Neural progenitor cell (in vitro differentiated cells): Measurements from ENCODE around the gene ADGRF1.

ENCODE experiments used
- EZH2phosphoT487 ChIP-seq: fragments of 200-600 bp; sonication (generic); IDR thresholded peaks from 2 replicates; pipeline ENCODE4 v1.6.1; 2017; ENCODE audit warnings: antibody characterized with exemption
- TF ChIP-seq, protein P1 (sequence below): fragments of 200-600 bp; sonication (generic); IDR thresholded peaks from 2 replicates; pipeline ENCODE4 v1.5.1; 2017; ENCODE audit warnings: antibody characterized with exemption, mild to moderate bottlenecking

DNA sequence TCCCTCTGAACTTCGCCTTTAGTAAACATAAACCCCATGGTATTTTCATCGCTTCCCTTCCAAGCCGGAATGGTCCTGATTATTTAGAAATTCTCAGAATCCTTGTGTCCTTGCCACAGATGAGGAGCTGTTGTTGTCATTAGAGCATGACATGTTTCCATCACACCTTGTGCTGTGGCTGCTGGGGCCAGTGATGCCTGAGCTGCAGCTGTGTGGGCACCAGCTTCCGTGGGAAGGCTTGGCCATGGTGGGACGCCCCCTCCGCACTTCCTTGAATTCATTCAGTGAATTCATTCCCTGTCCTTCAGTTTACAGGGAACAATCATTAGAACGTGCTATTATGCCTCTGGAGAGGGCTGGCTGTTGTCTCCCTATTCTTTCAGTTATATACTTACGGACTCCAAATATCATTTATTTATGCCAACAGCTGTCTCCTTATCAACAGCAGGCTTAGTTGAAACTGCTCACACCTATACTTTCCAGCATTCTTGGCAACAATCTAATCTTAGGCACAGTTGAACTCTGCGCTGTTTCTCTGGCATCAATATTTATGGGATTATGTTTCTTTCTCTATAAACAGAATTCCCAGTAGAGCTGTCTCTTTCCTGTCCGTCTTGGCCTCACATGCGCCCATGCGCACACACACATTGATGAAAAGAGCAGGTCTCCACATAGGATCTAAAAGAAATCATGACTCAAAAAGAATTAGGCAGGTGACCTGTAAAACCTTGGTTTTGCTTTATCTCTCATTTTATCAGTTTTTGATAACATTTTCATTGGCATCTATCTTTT, 9.0 kb downstream of the ADGRF1 start:
- TF ChIP-seq, protein P1, sequence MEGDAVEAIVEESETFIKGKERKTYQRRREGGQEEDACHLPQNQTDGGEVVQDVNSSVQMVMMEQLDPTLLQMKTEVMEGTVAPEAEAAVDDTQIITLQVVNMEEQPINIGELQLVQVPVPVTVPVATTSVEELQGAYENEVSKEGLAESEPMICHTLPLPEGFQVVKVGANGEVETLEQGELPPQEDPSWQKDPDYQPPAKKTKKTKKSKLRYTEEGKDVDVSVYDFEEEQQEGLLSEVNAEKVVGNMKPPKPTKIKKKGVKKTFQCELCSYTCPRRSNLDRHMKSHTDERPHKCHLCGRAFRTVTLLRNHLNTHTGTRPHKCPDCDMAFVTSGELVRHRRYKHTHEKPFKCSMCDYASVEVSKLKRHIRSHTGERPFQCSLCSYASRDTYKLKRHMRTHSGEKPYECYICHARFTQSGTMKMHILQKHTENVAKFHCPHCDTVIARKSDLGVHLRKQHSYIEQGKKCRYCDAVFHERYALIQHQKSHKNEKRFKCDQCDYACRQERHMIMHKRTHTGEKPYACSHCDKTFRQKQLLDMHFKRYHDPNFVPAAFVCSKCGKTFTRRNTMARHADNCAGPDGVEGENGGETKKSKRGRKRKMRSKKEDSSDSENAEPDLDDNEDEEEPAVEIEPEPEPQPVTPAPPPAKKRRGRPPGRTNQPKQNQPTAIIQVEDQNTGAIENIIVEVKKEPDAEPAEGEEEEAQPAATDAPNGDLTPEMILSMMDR, result no peak
- no peak for TF ChIP-seq EZH2phosphoT487
